Keratinocyte (primary cell): ENCODE results near the gene RNF144B. TPM values are rescaled to one million over a fixed set of nuclear protein-coding genes. Genes with fewer than 3 reads are reported as not detected.
A peak's percentile ranks its signal among the peaks of the same experiment; 100 is the strongest.

ENCODE experiments used
- DNase-seq: peaks from one replicate; pipeline ENCODE4 v3.0.0-alpha.2; 2011; ENCODE audit warnings: low read depth, missing footprints, low spot score
- FAIRE-seq: peaks from 2 replicates; lab custom pipeline; 2011; peaks lifted over from hg19 to GRCh38; lab: Jason Lieb, UNC
- H2AFZ ChIP-seq: 2 replicates; pipeline ENCODE4 v1.6.0; 2012; ENCODE audit warnings: low read length, control low read depth, inconsistent platforms; ENCODE audit not compliant: control insufficient read depth
- H3K27ac ChIP-seq: 2 replicates; pipeline ENCODE4 v1.5.1; 2011; ENCODE audit warnings: low read length; ENCODE audit not compliant: control insufficient read depth, insufficient read depth
- H3K27me3 ChIP-seq: 3 replicates; pipeline ENCODE4 v1.6.0; 2011; ENCODE audit warnings: low read length; ENCODE audit not compliant: control insufficient read depth, insufficient read depth; ENCODE audit errors: extremely low read depth
- H3K36me3 ChIP-seq, 2 experiments: 2 replicates in 1 of 2; 3 replicates in 1 of 2; pipeline ENCODE4 v1.5.1; 2011; ENCODE audit warnings: low read length in 2 of 2, mild to moderate bottlenecking in 1 of 2; ENCODE audit not compliant: control insufficient read depth in 2 of 2, insufficient read depth in 2 of 2; ENCODE audit errors: extremely low read depth in 1 of 2
- H3K4me1 ChIP-seq: 3 replicates; pipeline ENCODE4 v1.5.1; 2011; ENCODE audit warnings: low read length; ENCODE audit not compliant: control insufficient read depth, insufficient read depth; ENCODE audit errors: extremely low read depth
- H3K4me2 ChIP-seq: 3 replicates; pipeline ENCODE4 v1.6.0; 2011; ENCODE audit warnings: low read depth, low read length; ENCODE audit not compliant: control insufficient read depth, insufficient read depth; ENCODE audit errors: extremely low read depth
- H3K4me3 ChIP-seq, 3 experiments: fragments of 200-600 bp in 1 of 3; sonication (generic) in 1 of 3; 2 replicates in 2 of 3; 3 replicates in 1 of 3; pipeline ENCODE4 v1.5.1; 2011 to 2016; ENCODE audit warnings: low read length in 3 of 3, mild to moderate bottlenecking in 3 of 3, control low read depth in 2 of 3, inconsistent platforms in 1 of 3, low read depth in 1 of 3, mixed read lengths in 1 of 3, mixed run types in 1 of 3, moderate library complexity in 1 of 3; ENCODE audit not compliant: control insufficient read depth in 2 of 3, insufficient read depth in 2 of 3; ENCODE audit errors: extremely low read depth in 1 of 3
- H3K79me2 ChIP-seq: 2 replicates; pipeline ENCODE4 v1.6.0; 2012; ENCODE audit warnings: low read length; ENCODE audit not compliant: control insufficient read depth, insufficient read depth
- H3K9ac ChIP-seq: 3 replicates; pipeline ENCODE4 v1.6.0; 2011; ENCODE audit warnings: low read length; ENCODE audit not compliant: control insufficient read depth, insufficient read depth; ENCODE audit errors: extremely low read depth
- H3K9me1 ChIP-seq: 3 replicates; pipeline ENCODE4 v1.6.0; 2011; ENCODE audit warnings: low read length; ENCODE audit not compliant: control insufficient read depth, insufficient read depth; ENCODE audit errors: extremely low read depth
- H3K9me3 ChIP-seq: 2 replicates; pipeline ENCODE4 v1.5.1; 2012; ENCODE audit warnings: low read depth, low read length; ENCODE audit not compliant: control insufficient read depth
- H4K20me1 ChIP-seq: 3 replicates; pipeline ENCODE4 v1.6.0; 2011; ENCODE audit warnings: low read length; ENCODE audit not compliant: control insufficient read depth, insufficient read depth; ENCODE audit errors: extremely low read depth
- EZH2 ChIP-seq: IDR thresholded peaks from one replicate; pipeline ENCODE4 v1.6.1; 2012; ENCODE audit warnings: inconsistent platforms, mild to moderate bottlenecking, low read length, moderate library complexity
- dilution Hi-C: fragments of 300-500 bp; cut with MboI; formaldehyde crosslinking; loops from one replicate; pipeline ENCODE4 v1.7.0; 2020; ENCODE audit warnings: low sequenced_read_pairs; ENCODE audit not compliant: extremely low pct_ligation_motif_present
- polyA plus RNA-seq, 5 experiments: library from polyadenylated mRNA; depleted of rRNA in 3 of 5; stranded (reverse) in 3 of 5; stranded (forward) in 1 of 5; unstranded in 1 of 5; fragments of >200 nt; gene quantifications; 1 replicate in 1 of 5; 2 replicates in 3 of 5; 3 replicates in 1 of 5; pipeline versions ENCODE4 v1.2.1 to v1.2.3, GENCODE V29; 2011 to 2012; ENCODE audit warnings: missing spikeins in 2 of 5, low read depth in 1 of 5, low replicate concordance in 1 of 5
- TF ChIP-seq, protein P1 (sequence below), 3 experiments: IDR thresholded peaks in 1 of 3; conservative IDR thresholded peaks in 1 of 3; optimal IDR thresholded peaks in 1 of 3; 2 replicates in 2 of 3; 3 replicates in 1 of 3; pipeline versions ENCODE3 to v1.5.1; 2011; ENCODE audit warnings: low read length in 3 of 3, mild to moderate bottlenecking in 3 of 3, moderate library complexity in 2 of 3, control low read depth in 1 of 3, inconsistent platforms in 1 of 3; ENCODE audit not compliant: insufficient read depth in 2 of 3; ENCODE audit errors: extremely low read depth in 1 of 3

Gene RNF144B
- polyA plus RNA-seq, 1 donor (not counting 4 experiments of a cell fraction or from before 2014, with no cell fraction given), result 9.0 TPM

DNA sequence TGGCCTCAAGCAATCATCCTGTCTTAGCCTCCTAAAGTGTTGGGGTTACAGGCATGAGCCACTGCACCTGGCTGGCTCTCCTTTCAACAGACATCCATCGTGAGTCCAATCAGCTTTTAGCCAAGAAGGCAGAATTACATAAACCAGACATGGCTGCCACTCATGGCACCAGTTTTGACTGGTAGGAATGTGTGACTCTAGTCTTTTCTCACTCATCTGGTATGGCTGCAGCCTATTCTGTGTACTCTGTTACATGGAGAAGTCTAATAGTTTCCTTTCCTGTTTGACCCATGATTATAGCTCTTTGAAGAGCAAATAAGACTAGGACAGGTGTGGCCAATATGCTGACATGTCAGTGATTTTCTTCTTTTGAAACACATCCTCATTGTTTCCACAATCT, 27.0 kb upstream of the RNF144B start:
- H3K9ac ChIP-seq, result no peak overlapping the region
- no peaks in the 10 kb centered on the region for H3K79me2 ChIP-seq
- DNase-seq (no peak), FAIRE-seq (no peak)
- dilution Hi-C loops, result no loop called here
- H4K20me1 ChIP-seq, result no peaks in the 10 kb centered on the region
- peak overlapping the region; percentile 16 for H2AFZ ChIP-seq
- no peaks in the 10 kb centered on the region for H3K9me1 ChIP-seq
- H3K4me2 ChIP-seq, result no peak overlapping the region
- peaks cover 12% of the 10 kb centered on the region for H3K4me1 ChIP-seq
- TF ChIP-seq EZH2, result no peak
- TF ChIP-seq, protein P1, sequence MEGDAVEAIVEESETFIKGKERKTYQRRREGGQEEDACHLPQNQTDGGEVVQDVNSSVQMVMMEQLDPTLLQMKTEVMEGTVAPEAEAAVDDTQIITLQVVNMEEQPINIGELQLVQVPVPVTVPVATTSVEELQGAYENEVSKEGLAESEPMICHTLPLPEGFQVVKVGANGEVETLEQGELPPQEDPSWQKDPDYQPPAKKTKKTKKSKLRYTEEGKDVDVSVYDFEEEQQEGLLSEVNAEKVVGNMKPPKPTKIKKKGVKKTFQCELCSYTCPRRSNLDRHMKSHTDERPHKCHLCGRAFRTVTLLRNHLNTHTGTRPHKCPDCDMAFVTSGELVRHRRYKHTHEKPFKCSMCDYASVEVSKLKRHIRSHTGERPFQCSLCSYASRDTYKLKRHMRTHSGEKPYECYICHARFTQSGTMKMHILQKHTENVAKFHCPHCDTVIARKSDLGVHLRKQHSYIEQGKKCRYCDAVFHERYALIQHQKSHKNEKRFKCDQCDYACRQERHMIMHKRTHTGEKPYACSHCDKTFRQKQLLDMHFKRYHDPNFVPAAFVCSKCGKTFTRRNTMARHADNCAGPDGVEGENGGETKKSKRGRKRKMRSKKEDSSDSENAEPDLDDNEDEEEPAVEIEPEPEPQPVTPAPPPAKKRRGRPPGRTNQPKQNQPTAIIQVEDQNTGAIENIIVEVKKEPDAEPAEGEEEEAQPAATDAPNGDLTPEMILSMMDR (optimal IDR thresholded peaks at IDR 0.05 in 1 of 3, IDR thresholded peaks at IDR 0.05 in 1 of 3, conservative IDR thresholded peaks at IDR 0.05 in 1 of 3; ENCODE audit: extremely low read depth in 1 of 3, insufficient read depth in 2 of 3, low read length in 3 of 3), result no peak
- no peak overlapping the region for H3K4me3 ChIP-seq
- no peaks in the 10 kb centered on the region for H3K36me3 ChIP-seq
- no peaks in the 10 kb centered on the region for H3K9me3 ChIP-seq
- H3K27me3 ChIP-seq, result no peaks in the 10 kb centered on the region
- no peak overlapping the region for H3K27ac ChIP-seq

DNA sequence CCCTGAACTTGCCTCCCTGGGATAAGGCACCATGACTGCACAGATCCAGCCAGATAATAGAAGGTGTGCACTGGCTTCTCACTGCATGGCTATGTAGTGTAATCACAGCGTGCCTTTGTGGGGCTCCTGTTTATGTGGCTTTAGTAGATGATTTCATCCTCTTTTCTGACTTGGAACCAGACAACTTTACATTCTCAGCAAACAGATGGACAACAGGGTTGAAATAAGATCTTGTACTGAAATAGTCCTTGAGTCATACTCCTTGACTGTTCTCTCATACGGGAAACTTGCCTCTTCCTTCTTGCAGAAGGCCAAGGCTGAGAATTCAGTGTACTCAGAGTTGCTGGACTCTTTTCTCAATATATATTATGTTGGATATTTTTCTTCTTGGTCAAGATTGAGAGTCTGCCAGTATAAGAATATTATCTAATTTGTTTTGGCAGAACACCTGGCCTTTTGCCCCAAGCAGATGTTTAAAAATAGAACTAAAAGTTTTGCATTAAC, 25.0 kb upstream of the RNF144B start:
- peak overlapping the region; percentile 12 for H3K4me2 ChIP-seq
- dilution Hi-C loops, result no loop called here
- no peak overlapping the region for H3K4me3 ChIP-seq
- no peaks in the 10 kb centered on the region for H3K79me2 ChIP-seq
- peak overlapping the region; percentile 52 for H3K27ac ChIP-seq
- no peak overlapping the region for H2AFZ ChIP-seq
- TF ChIP-seq, protein P1 (optimal IDR thresholded peaks at IDR 0.05 in 1 of 3, IDR thresholded peaks at IDR 0.05 in 1 of 3, conservative IDR thresholded peaks at IDR 0.05 in 1 of 3; ENCODE audit: extremely low read depth in 1 of 3, insufficient read depth in 2 of 3, low read length in 3 of 3), result no peak
- TF ChIP-seq EZH2, result no peak
- no peaks in the 10 kb centered on the region for H3K9me1 ChIP-seq
- H3K4me1 ChIP-seq, result peaks cover 12% of the 10 kb centered on the region
- H3K9ac ChIP-seq, result no peak overlapping the region
- H4K20me1 ChIP-seq, result no peaks in the 10 kb centered on the region
- no peak for DNase-seq
- no peaks in the 10 kb centered on the region for H3K9me3 ChIP-seq
- no peaks in the 10 kb centered on the region for H3K36me3 ChIP-seq
- FAIRE-seq, result peak; percentile 55
- no peaks in the 10 kb centered on the region for H3K27me3 ChIP-seq
